ENCODE measurements around the gene RNF144A.

RNF144A gene

DNA sequence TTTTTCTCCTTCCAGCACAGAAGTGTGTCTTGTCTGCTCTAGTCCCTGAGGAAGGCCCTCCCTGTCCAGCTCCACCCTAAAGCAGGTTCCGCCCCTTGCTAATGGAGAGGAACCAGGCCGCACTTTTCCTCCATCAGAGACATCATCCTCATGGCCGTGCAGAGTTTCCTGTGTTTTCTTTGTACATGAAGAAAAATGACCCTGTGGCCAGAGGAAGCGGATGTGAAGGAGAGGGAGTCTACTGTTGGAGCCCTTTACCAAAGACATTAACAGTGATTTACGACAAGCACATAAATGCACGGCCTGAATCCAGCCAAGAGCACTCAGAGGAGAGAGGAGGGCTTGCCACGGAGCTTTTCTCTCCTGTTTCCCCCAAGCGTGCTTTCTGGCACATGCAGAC lies 109.5 kb downstream of the RNF144A start:
- DNase-seq = no peak

GRCh38 chr2:7027411-7027810 lies 110.2 kb downstream of the RNF144A start:
- no peak for DNase-seq

GRCh38 chr2:7027956-7028655 lies 110.9 kb downstream of the RNF144A start:
- DNase-seq = no peak

- no peak for DNase-seq
Measured at GRCh38 chr2:7028846-7029245, 111.6 kb downstream of the RNF144A start.

DNA sequence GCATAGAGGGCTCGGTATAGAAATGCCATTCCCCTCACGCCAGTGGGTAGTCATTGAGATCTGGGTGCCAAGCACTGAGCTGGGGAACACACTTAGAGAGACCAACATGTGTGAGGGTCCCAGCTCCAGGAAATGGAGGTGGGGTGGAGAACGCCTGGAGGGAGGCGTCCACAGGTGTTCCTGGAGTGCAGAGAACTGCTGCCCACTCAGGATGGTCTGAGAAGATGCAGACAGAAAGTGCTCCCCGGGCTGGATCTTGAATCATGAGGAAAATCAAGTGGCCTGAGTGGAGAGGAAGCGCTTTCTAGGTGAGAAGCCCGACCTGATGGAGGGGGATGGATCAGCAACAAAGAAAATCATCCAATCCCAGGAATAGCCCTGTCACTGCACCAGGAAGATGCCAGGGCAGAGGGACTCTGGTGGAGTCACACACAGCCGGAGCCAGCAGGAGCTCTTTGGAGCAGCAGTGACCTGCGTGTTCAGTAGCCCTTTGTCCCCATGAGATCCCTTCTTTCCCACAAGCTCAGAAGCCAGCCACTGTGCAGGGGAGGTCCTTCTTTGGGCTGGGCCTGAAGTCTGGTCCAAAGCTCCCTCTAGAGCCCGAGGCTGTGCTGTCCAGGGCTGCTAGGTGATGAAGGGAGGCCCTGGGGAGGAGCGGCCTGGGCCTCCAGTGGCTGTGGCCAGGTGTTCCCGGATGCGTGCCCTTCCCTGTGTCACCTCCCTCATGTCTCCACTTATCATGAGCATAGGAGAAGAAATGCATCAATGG lies 112.3 kb downstream of the RNF144A start:
- no peak for DNase-seq

DNA sequence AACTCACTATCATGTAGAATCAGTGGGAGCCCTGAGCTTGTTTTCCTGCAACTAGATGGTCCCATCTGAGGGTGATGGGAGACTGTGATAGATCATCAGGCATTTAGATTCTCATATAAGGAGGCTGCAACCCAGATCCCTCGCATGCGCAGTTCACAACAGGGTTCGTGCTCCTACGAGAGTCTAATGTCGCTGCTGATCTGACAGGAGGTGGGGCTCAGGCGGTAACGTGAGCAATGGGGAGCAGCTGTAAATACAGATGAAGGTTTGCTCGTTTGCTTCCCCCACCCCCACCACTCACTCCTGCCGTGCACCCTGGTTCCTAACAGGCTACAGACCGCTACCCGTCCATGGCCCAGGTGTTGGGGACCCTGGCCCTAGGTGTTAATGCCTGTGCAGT lies 113.6 kb downstream of the RNF144A start:
- DNase-seq = no peak

DNA sequence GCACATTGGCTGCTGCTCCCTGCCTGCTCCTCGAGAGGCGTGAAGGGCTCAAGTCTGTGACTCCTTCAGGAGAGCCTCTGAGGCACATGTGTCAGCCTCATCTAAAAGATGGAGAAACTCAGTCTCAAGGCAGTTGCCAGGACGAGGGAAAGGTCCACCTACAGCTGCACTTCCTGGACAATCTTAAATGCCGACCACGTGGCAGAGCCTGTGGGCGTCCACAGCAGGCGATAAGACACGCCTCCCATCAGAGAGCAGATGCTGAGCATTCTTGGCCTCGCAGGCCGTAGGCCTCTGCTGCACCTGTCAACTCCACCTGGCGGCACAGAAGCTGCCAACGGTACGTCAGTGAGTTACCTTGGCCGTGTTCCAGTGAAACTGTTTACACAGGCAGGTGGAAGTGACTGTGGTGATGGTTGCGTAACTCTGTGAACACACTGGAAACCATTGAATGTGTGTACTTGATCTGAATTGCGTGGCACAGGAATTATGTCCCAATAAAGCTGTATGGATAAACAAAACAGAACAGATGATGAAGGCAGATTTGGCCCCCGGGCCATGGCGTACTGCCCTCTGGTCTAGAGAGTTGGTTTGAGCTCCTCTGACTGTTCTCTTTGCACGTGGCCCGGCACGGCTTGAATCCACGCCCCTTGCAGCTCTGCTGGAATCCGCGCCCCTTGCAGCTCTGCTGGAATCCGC lies 114.5 kb downstream of the RNF144A start:
- DNase-seq = peak; percentile 97

GRCh38 chr2:7032371-7032770 lies 115.2 kb downstream of the RNF144A start:
- DNase-seq = no peak

- DNase-seq = no peak
Measured at GRCh38 chr2:7033136-7033960, 116.1 kb downstream of the RNF144A start.

DNA sequence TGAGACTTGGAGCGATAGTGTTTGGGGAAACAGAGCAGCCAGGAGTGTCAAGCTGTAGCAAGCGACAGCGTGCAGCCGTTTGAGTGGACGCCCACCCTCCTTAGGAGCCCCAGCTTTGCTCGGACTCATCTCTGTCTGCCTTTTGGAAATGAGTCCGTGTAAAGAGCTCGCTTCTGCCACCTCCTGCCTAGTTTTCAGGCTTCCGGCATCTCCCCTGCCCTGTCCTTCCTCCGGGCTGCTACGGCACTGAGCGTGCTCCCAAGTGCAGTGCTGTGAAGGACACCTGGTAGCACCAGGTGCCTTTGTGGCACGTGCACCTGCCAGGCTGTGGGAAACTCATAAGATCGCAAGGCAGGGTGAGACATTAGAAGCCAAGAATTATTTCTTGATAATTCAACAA lies 117.1 kb downstream of the RNF144A start:
- DNase-seq = no peak

- DNase-seq = no peak
Measured at GRCh38 chr2:7035884-7036283, 118.7 kb downstream of the RNF144A start.

DNA sequence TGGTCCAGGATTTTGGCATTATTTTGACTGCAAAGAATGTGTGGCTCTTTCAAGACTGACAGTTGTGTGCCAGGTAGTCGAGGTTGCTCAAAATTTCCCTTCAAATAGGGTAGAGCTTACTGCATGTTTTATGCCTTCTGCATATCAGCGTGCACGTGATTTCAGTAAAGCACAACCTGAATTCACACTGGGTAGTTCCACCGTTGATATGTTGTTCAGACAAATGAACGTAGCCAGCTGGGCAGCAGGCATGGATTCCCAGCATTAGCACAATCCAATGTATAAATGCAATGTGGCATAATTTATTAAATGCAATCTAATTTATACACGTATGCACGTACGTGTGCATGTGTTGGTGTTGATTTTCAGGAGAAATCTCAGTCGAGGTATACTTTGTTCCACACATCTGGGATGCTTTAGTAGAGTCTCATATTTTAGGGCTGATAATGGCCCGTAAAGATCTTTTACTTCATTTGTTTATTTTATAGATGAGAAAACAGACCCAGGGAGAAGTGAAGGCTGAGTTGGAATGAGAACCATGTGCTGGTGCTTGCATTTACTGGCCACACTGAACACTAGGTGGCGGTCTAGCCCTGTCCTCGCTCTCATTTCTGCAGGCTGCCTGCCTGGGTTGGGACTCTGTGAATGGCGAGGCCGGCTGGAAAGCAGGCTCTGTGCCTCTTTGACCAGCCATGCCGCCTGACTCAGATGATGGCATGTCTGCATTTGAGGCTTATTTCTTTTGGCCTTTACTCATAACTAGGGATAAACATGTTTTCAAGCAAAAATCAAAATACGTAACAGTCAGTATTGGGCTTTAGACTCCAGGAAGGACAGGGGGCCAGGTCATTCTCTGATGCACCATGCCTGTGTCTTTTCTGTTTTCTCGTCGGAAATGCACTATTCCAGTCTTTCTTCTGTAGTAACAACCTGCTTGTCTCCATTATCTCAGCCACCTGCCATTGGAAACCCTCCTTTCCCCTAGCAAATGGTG lies 120.4 kb downstream of the RNF144A start:
- DNase-seq = no peak

- no peak for DNase-seq
Measured at GRCh38 chr2:7040547-7040946, 123.3 kb downstream of the RNF144A start.

DNA sequence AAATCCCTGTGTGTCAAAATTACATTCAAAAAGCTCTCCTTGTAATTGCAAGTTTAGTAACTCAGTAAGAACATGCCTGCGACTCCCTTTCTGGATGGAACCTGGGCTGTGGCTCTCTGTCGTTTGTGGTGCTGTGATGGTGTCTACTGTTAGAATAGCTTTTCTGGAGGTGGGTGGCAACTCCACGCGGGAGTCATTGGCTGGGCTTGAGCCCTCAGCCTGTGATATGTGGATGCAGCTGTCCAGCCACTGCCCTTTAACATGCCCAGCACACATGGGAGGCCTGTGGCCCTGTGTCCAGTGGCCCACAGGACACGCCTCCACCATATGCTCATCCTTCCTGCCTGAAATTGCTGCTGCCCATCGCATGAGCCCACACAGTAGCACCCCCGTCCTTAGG lies 124.2 kb downstream of the RNF144A start:
- no peak for DNase-seq

DNA sequence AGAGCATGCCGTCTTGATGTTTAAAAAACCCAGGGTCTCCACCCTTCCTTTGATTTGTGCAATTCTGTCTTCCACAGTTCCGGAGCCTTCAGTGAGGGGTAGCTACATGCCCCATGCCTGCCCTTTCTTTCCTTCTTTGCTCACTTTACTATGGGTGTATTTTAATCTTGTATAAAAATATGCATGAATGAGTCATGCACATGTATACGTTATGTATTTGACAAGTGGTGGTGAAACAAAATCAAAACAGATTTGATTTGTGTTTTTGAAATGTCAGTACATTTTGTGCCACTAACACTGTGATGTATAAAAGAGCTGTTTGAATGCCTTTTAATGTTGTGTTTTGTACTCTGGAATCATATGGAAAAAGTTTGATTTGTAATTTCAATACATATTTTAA lies 126.5 kb downstream of the RNF144A start:
- DNase-seq = no peak

DNA sequence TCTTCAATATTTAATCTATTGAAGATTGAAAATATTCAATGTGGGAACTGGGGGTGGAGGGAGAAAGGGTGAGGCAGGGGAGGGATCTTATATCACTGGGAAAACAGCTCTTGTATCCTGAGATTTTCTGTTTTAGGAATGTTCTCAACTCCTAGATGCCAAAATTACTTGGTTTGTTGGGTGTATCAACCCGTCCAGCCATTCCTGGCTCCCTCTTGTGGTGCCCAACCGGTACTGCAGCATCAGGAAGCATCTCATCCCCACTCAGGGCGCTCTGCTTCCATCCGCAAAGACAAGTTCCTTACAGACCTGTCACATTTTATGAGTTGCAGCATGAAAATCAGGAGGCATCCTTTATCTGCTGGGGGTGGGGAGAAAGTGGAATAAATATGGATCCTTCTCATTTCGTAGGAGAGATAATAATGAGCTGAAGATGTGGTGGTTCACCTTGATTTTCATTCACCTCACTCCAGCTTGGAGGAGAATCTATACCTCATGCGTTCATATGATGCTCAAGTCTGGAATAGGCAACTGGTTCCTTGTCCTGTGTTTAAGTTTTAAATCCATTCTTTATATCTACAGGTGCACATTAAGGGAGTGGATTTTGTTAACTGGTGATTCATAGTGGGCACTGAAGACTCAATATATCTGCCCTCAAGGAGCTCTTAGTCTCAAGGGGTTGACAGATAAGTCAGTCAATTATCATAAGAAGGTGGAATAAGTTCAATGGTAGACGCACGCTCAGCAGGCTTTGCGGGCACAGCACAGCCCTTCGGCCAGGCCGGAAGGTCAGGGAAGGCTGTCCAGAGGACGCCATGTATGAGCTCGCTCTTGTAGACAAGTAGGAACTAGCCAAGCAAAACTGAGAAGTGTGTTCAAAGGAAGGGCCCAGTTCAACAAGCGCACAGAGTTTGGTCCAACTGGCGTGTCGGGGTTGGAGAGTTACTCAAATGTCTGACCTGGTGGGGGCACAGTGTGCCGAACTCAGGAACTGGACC lies 127.3 kb downstream of the RNF144A start:
- DNase-seq = peak; percentile 27

- no peak for DNase-seq
Measured at GRCh38 chr2:7045601-7046590, 128.7 kb downstream of the RNF144A start.

DNA sequence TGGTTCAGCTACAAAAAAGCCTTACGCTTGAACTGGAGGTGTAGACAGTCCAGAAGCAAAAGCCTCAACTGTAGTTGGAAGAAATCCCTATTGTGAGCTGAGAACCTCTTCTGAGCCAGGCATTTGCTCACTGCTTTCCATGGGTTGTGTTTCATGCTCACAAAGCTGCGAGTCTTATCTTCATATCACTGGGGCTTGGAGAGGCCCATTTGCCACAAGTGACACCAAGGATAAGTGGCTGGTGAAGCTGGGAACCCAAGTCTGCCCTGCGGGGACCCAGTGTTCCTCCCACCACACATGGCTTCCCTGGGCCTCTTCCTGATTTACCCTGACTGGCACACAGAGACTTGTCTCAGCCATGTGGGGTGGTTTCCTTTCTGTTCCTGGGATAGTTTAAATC lies 130.4 kb downstream of the RNF144A start:
- DNase-seq = no peak

DNA sequence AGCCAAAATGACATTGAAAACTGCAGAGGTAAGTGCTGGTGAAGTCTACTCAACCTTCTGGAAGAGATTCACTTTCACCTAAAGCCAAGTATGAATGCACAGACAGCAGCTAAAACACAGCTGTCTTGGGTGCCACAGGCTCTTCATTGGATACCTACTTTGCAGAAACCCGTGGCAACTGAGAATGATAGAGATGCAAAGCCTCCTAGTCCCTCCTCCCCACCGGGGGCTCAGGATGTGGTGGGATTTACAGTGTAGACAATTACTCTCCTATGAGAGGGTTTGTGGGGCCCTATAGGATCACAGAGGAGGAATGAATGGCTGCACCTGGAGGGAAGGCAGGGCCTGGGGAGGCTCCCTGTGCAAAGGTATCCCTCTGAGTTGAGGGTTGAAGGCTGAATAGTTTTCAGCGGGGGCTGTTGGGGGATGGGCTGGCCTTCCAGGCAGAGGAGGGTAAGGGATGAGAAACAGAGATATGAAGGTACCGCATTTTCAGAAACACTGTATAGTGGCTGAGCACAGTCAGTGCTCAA lies 131.6 kb downstream of the RNF144A start:
- DNase-seq = no peak
